Measurements from ENCODE around the gene ANAPC4. TPM values are rescaled to one million over a fixed set of nuclear protein-coding genes. Genes with fewer than 3 reads are reported as not detected.

ANAPC4 gene
- total and polyA plus RNA-seq, 2 of the 13 experiments (the other 11 are each of a cell fraction or from before 2014, with no cell fraction given) = 14.5 to 30.2 TPM

- no peaks in the 10 kb centered on the region for H3K79me2 ChIP-seq (ENCODE audit: insufficient read depth, low read length)
- no peak overlapping the region for H3K9ac ChIP-seq (ENCODE audit: insufficient read depth, low read depth, low read length)
- ATAC-seq (no peak), DNase-seq (ENCODE audit: low spot score) (no peak), FAIRE-seq (no peak)
- H3K27me3 ChIP-seq (ENCODE audit: control insufficient read depth in 1 of 2, insufficient read depth in 2 of 2, low read length in 2 of 2) = no peaks in the 10 kb centered on the region
- no peak overlapping the region for H3K4me2 ChIP-seq (ENCODE audit: low read depth, low read length)
- H3K4me3 ChIP-seq (replicated peaks in 1 of 3; ENCODE audit: insufficient read depth in 1 of 3, low read depth in 2 of 3, low read length in 3 of 3) = no peak overlapping the region
- POLR2A ChIA-PET = no interaction called here
- intact Hi-C loops (cut with micrococcal nuclease; ENCODE audit: unreplicated experiment) (no loop called here), in situ Hi-C loops (cut with HindIII; ENCODE audit: extremely low pct_ligation_motif_present, low pct_unique_long_range_greater_than_20kb) (no loop called here)
- no peaks in the 10 kb centered on the region for H3K9me3 ChIP-seq (ENCODE audit: low read length)
- no TSS peak for BruUV-seq (replicated peaks)
- WGBS (ENCODE audit: low lambda C conversion rate) = 81% methylated on average over 1 of the region's 1 CpG
- H3K27ac ChIP-seq (ENCODE audit: extremely low read length, insufficient read depth, low read length) = no peak overlapping the region
- H4K20me1 ChIP-seq (ENCODE audit: insufficient read depth, low read length) = no peaks in the 10 kb centered on the region
- H3K36me3 ChIP-seq (replicated peaks in 1 of 2; ENCODE audit: control insufficient read depth in 1 of 2, insufficient read depth in 2 of 2, low read length in 2 of 2) = no peaks in the 10 kb centered on the region
- CTCF ChIA-PET (ENCODE audit: low intra/inter-chr PET ratio, low total read pairs) = no interaction called here
- no peak overlapping the region for H2AFZ ChIP-seq (ENCODE audit: low read length)
- TF ChIP-seq ZNF598 (CRISPR knock-in tag; IDR thresholded peaks at IDR 0.05; ENCODE audit: borderline replicate concordance) = no peak
- no peak for TF ChIP-seq TFDP1 (CRISPR knock-in tag; IDR thresholded peaks at IDR 0.05; ENCODE audit: borderline replicate concordance)
- TF ChIP-seq BRCA1 (CRISPR knock-in tag; IDR thresholded peaks at IDR 0.05) = no peak
- TF ChIP-seq ZNF3 (CRISPR knock-in tag; IDR thresholded peaks at IDR 0.05) = no peak
- no peak for TF ChIP-seq ARID5B (CRISPR knock-in tag; IDR thresholded peaks at IDR 0.05)
- no peak for TF ChIP-seq ZNF552 (CRISPR knock-in tag; IDR thresholded peaks at IDR 0.05; ENCODE audit: borderline replicate concordance)
- no peak for TF ChIP-seq ASH2L (IDR thresholded peaks at IDR 0.05; ENCODE audit: insufficient read length, low read depth, low read length)
- TF ChIP-seq AGO1 (IDR thresholded peaks at IDR 0.05; ENCODE audit: low read depth, low read length, poor library complexity, severe bottlenecking) = no peak
- TF ChIP-seq ADNP (CRISPR knock-in tag; IDR thresholded peaks at IDR 0.05) = no peak
- no peak for TF ChIP-seq ARHGAP35 (CRISPR knock-in tag; IDR thresholded peaks at IDR 0.05; ENCODE audit: borderline replicate concordance)
- TF ChIP-seq, protein P1, sequence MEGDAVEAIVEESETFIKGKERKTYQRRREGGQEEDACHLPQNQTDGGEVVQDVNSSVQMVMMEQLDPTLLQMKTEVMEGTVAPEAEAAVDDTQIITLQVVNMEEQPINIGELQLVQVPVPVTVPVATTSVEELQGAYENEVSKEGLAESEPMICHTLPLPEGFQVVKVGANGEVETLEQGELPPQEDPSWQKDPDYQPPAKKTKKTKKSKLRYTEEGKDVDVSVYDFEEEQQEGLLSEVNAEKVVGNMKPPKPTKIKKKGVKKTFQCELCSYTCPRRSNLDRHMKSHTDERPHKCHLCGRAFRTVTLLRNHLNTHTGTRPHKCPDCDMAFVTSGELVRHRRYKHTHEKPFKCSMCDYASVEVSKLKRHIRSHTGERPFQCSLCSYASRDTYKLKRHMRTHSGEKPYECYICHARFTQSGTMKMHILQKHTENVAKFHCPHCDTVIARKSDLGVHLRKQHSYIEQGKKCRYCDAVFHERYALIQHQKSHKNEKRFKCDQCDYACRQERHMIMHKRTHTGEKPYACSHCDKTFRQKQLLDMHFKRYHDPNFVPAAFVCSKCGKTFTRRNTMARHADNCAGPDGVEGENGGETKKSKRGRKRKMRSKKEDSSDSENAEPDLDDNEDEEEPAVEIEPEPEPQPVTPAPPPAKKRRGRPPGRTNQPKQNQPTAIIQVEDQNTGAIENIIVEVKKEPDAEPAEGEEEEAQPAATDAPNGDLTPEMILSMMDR (CRISPR knock-in tag; IDR thresholded peaks at IDR 0.05) = no peak
- TF ChIP-seq, protein P2, sequence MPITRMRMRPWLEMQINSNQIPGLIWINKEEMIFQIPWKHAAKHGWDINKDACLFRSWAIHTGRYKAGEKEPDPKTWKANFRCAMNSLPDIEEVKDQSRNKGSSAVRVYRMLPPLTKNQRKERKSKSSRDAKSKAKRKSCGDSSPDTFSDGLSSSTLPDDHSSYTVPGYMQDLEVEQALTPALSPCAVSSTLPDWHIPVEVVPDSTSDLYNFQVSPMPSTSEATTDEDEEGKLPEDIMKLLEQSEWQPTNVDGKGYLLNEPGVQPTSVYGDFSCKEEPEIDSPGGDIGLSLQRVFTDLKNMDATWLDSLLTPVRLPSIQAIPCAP (CRISPR knock-in tag; IDR thresholded peaks at IDR 0.05; ENCODE audit: low read depth) = no peak
- TF ChIP-seq MYPOP (CRISPR knock-in tag; IDR thresholded peaks at IDR 0.05) = no peak
- TF ChIP-seq ATF1 (CRISPR knock-in tag; IDR thresholded peaks at IDR 0.05) = no peak
- TF ChIP-seq HDAC6 (IDR thresholded peaks at IDR 0.05; ENCODE audit: low read depth, low read length) = no peak
- peaks cover 11% of the 10 kb centered on the region for H3K4me1 ChIP-seq (ENCODE audit: insufficient read depth, low read length)
Measured at GRCh38 chr4:25423548-25423947, 46.5 kb downstream of the ANAPC4 start.
